GM21528 (cell line): ENCODE results near the gene NUP205.
"Not testable (repeated sequence)": the region's sequence is repeated elsewhere in the genome, so short reads cannot be mapped to it uniquely, and the experiment has no call there.

Experiments used
- ATAC-seq: cut with Tn5 transposase; IDR thresholded peaks from one replicate; pipeline ENCODE4 v1.9.1; 2021; ENCODE audit warnings: mild to moderate bottlenecking, moderate library complexity; ENCODE audit not compliant: unreplicated experiment, low FRiP score

The NUP205 gene

DNA sequence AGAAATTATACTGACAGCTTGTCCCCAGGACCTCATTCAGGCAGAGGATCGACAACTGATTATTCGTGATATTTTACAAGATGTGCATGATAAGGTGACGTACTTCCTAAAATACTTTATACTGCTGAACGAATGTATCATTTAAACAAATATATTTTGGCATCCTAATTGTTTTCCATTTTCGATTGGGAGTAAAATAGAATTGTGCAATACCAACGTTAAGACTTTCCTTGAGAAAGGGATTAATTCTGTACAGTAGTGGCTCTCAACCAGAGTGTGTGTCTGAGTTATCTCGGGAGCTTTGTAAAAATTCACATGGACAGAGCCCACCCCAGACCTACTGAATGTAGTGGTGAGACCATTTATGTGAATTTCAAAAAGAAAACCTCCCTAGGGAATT, 60.8 kb downstream of the NUP205 start:
- ATAC-seq: no peak

DNA sequence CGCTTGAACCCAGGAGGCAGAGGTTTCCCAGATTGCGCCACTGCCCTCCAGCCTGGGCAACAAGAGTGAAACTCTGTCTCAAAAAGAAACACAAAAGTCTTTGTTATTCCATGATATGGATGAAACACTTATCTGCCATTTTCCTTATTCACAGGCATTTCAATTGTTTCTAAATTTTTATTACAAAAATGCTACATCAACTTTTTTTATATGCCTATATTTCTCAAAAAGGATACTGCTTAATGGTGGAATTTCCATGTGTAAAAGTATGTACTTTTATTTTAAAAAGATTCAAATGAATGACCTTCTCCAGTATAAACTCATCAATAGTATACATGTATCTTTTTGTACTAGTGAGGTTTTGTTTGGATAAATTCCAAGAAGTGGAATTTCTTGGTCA, 62.7 kb downstream of the NUP205 start:
- no peak for ATAC-seq

DNA sequence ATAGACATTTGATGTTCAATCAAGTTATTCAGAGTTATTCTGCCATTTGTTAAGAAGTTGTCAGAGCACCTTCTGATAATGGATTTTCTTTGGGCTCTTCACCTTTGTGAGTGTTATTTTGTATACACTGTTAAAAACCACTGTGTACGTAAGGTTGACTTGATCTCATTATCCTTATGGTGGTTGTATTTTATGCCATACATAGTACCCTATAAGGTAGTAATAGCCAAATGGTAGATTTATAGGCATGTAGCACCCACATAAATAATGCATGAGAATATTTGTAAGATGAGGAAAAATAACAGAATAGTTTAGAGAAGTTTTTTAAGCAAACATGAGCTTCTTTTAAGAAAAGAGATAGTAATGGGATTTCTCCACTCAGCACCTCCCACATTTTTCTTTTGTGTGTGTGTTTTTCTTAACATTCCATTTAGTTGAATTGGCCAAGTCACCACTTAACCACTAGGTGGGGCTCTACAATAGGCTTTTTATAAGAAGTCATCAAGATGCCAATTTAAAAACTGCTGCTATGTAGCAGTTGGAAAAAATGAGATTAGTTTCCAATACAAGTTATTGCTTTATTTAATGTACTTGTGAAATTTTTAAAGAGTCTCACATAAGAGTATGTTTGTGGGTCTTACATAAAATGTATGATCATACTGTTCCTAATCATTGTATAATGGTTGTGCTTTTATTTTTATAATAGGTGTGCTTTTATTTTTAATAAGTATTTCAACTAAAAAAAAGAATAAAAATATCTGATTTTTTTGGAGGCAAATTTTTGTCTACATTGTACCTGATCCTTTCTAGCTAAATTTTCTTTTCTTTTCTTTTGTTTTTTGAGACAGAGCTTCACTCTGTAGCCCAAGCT, 63.5 kb downstream of the NUP205 start:
- ATAC-seq: no peak

DNA sequence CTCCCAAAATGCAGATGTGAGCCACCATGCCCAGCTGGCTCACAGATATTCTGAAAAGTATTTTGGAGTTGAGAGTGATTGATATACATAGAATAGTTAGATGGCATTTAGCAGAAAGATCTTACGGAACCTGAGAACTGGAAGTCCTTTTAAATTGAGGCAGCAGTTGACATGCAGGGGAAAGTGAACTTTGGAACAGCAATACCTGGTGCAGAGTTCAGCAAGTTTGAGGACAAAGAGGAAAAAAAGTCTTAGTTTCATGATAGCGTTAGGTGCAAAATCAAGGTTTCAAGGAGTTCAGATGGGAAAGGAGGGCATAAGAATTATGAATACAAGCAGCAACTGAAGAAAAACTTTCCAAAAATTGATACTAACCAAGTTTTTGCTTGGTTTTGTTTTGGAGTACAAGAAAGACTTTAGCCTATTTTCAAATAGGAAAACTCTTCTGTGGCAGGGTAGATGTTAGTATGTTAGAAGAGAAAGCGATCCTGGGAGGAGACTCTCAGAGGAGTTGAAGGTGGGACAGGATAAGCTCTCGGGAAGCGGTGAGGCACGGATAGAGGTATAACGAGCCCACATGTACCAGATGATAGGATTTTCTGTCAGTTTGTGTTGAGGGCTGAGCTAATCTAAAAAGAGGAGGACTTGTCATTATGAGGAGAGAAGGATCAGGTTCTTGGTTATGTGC, 76.6 kb downstream of the NUP205 start:
- no peak for ATAC-seq

DNA sequence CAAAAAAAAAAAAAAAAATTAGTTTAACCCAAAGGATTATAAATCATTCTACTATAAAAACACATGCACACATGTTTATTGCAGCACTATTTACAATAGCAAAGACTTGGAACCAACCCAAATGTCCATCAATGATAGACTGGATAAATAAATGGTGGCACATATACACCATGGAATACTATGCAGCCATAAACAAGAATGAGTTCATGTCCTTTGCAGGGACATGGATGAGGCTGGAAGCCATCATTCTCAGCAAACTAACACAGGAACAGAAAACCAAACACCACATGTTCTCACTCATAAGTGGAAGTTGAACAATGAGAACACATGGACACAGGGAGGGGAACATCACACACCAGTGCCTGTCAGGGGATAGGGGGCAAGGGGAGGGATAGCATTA, 82.0 kb downstream of the NUP205 start:
- not testable (repeated sequence) for ATAC-seq

DNA sequence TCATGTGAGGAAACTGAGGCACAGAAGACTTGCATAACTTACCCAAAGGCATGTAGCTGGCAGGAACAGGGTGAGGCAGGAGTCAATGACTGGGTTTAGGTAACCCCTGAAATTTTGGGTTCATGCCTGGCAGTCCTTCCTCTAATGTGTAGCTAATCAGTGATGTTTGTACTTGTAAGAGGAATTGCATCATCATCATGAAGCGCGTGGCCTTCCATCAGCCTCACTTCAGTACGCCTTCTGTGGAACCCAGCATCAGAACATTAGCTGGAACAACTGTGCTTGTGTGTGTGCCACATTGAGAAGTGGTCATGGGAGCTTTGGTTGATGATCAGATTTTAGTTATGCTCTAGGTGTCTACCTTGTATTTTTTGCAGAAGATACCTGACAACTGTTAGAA, 86.4 kb downstream of the NUP205 start:
- ATAC-seq: no peak

DNA sequence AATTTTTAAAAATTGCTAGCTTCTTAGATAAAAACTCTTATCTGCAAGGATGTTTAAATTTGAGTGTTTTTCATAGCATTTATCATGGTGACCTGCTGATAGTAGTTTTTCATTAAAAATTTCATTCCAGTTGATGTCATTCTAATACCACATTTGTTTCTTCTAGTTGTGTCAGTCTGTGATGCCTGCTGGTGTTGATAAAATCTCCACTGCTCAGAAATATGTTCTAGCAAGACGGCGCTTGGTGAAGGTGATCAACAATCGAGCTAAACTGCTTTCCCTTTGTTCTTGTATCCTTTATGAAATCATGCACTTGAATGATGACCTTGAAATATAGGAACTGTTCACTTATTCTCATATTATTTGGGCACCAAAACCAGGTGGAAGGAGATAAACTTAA, 87.0 kb downstream of the NUP205 start:
- no peak for ATAC-seq

DNA sequence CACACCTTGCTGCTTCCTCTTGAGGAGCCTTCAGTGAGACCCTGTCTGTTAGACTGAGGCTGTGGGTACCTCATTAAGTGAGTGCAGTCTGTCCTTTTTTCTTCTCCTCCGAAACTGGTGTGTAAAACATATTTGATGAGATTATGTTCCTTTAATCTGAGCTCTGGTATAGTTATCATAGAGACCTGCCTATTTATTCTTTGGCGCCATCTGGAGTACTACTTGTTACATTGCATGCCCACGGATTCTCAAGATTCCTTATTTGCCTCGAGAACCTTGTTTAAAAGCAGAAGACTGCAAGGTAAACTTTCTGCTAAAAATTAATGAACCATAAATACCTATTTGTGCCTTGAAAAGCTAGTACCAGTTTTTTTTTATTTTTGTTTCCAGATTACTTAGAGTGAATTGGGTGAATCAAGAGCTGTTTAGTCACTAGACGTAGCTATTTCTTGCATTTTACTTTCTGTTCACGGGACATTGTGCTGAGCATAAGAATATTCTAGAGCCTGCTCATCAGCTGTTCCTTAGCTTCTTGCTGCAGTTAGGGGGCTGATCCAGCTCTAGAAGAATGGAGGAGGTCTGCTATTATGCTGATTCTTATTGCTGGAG, 87.7 kb downstream of the NUP205 start:
- ATAC-seq: no peak

DNA sequence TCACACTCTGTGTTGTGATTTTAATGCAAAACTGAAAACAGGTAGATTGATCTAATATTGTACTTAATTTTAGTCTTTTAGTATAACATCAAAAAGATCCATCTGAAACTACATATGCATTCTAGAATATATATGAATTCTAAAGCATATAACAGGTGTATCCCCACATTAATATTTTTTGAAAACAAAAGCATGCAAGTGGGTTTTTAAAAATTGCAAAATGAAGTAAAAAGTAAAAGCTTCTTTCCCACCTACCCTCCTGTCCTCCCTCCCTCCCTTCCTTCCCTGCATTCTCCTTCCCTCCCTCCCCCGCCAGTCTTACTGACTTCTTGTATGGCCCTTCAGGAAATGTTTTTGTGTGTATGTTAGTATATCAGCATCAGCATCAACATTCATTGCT, 90.0 kb downstream of the NUP205 start:
- no peak for ATAC-seq

DNA sequence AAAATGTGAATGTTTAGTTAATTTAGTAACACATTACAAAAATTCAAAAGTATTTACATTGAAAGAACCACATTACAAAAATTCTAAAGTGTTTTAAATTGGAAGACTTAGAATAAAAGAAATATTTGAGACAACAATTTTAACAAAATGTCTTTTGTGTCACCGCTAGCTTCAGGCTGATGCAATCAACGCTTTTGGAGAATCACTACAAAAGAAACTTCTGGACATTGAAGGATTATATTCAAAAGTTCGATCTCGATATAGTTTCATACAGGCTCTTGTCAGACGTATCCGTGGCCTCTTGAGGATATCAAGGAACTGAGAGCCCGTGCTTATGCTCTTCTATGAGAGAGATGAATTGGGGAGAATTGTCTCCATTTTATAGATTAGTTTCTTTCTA, 90.5 kb downstream of the NUP205 start:
- ATAC-seq: no peak

DNA sequence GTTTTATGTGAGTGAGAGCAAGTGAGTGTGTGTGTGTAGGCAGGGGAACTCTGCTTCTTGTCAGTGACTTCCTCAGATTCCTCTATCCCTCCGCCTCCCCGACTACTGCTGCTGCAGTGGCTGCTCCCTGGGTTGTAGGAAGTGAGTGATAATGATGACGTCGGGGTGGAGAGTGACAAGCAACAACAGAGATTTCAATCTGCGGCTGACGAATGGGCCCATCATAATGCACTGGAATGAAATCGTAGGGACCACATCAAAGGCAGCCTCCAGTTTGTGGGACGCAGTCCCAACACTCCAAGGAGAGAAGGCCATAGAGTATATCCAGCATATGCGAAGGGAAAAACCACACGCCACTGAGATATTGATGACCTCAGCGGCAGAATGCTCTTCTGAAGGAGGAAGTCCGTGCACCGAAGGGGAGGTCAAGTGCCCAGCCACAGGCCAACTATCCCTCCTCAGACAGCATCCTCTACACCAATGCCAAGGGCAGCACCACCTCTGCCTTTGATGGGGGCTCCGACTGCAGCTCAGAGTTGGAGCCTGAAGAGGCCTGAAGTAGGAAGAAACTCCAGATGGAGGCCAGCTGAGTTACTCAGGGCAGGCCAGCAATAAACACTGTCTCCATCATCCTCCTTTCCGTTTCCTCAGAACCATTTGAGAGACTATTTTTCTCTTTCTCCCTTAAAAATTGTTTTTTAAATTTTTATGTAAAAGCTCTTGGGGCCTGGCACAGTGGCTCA, 93.3 kb downstream of the NUP205 start:
- ATAC-seq: no peak

DNA sequence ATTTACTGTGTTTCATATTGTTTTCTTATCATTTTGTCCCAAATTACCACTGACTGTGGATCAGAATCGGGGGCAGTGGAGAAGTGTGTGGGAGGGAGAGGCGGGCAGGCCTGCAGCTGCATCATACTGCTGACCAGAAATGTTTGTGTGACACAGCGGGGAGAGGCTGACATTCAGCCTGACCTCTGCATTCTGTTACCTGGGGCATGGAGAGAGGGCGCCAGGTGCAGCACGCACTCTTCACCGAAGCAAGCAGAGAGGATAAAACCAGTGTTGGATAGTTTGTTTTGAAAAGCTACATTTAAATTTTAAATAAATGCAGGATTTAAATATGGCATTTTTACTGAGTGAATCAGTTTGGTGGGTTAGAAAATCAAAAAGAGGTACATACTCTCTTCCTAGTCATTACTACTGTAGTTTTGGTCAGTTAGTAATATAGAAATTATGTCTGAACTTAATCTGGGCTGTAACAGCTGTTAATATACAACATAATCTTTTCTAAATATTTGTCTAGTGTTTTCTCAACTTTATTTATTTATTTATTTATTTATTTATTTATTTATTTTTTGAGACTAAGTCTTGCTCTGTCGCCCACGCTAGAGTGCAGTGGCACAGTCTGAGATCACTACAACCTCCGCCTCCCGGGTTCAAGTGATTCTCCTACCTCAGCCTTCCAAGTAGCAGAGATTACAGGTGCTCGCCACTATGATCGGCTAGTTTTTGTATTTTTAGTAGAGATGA, 95.8 kb downstream of the NUP205 start:
- ATAC-seq: no peak

DNA sequence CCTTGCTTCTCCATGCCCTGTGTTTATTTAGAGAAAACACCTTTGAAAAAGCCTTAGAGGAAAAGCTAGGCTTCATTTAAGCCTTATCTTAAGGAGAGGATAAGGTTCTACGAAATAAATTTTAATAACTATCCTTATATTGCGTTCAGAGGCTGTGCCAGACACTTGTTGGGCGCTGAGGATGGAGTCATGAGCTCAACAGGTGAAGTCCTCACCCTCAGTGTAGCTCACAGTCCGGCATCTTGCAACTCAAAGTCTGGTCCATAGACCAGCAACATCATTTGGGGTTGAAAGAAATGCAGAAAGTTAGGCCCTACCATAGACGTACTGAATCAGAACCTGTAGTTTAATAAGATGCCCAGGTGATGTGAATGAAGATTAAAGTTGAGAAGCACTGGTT, 100.8 kb downstream of the NUP205 start:
- no peak for ATAC-seq

DNA sequence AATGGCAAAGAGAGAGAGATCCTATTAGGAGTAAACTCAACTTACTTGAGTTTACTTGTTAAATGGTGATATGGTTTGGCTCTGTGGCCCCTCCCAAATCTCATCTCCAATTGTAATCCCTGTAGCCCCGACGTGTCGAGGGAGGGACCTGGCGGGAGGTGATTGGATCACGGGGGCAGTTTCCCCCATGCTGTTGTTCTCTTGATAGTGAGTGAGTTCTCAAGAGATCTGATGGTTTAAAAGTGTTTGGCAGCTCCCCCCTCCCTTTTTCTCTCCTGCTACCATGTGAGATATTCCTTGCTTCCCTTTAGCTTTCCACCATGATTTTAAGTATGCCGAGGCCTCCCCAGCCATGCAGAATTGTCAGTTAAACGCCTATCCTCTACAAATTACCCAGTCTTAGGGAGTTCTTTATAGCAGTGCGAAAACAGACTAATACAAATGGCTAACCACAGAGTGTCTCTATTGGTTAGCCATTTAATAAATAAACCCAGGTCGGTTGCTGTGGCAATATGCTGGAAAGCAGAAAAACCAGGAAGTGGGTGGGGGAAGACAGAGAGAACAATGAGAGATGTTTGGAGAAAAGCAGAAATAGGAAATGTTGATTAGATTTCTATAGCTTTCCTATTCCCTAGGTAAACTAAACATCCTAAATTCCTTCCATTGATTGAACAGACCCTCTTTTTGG, 101.6 kb downstream of the NUP205 start:
- no peak for ATAC-seq

DNA sequence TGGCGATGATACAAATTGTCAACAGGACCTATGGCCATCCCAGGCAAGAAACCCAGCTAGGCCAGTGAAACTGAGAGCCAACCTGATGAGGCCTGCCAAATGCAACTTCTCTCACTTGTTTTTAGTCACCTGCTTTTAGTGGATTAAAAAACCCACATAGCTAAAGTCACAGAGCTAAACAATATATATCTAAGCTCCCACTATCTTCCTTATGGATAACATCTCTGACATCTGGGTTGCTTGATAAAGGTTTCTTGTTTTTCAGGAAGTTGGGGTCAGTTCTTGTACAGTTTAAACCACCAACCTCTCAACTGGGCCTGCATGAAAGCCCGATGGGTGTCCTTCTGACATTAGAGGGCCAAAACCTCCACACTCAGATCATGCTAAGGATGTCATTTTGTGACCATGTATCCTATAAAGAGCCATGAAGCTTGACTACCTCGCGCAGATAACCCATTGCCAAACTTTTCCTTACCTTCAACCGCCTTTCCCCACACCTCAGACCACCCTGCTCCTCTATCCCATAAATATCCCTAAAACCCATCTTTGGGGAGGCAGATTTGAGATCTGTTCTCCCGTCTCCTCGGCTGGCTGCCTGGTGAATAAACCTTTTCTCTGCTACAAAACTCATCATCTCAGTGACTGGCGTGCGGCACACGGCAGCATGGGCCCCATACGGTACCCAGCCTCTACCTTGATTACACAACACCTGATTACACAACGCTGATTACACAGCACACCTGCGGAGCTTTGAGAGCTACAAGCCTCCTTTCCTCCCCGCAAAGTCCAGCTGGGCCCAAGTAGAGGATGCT, 103.8 kb downstream of the NUP205 start:
- ATAC-seq: peak; percentile 17

DNA sequence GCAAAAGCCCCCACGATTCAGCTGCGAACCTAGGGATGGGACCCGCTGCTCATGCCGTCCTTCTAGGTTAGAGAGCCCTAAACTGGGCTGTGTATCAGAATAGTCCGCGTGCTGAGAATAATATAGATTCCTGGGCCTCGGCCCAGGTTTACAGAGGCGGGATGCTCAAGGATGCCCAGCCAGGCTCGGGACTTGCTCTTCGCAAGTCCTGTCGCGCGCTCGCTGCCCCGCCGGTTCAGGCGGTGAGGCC, 104.3 kb downstream of the NUP205 start:
- ATAC-seq: peak; percentile 24

DNA sequence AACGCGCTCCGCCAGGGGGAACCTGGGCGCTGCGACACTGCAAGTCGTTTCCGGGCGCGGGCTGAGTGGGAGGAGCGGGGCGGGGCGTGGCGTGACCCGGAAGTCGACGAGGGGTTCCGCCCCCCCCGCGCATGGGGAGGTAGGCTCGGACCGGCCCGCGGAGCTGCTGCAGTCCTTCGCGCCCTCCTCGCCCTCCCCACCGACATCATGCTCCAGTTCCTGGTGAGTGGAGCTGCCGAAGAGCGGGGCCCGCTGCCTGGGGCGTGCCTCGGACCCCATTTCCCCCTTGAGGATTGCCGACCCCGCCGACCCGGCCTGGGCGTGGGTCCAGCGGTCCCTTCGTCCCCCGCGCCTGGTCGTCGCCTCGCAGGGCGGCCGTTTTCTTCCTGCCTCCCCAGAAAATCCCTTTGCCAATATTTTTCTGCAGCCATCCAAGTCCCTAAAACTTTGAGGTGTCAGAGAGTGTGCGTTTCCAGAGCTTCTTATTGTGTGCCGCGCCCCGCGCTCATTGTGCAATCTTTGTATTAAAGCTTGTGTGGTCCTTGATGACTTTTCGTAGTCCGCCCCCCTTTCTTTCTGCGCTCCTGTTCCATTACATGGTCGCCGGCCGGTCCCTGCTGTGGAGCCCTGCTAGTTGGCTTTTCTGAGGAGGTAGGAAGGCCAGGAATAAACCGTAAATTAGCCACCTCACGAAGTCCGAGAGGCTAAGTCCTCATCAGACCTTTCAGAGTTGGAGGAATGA, 104.8 kb downstream of the NUP205 start, which contains the start of gene STMP1:
Gene STMP1 (plus strand): TSS at position 142 of the 742 bp plus-strand sequence.
- peak; percentile 89 for ATAC-seq

DNA sequence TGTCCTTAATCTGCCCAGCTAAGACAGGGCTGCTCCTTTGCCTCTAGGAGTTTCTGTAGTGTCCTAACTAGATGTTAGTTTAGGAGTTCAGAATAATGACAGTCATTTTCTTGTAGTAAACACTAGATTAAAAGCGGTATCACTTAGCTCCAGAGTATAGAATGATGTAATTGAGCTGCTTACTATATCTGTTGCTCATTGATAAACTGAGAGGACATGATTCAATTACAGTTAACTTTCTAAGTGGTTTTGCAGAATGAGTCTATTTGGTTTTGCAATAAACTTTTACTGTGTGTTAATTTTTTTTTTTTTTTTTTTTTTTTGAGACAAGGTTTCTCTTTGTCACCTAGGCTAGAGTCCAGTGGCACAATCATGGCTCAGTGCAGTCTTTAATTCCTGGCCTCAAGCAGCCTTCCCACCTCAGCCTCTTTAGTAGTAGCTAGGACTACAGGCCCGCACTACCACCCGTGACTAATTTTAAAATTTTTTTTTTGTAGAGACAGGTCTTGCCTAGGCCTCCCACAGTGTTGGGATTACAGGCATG, 106.4 kb downstream of the NUP205 start:
- ATAC-seq: no peak
